GM12864 (cell line): ENCODE data around the gene PTH2.

Source experiments
- DNase-seq: peaks from one replicate; pipeline ENCODE4 v3.0.0-alpha.2; 2011; ENCODE audit warnings: low read depth
- H3K4me3 ChIP-seq: 2 replicates; pipeline ENCODE4 v1.5.1; 2011; ENCODE audit warnings: mild to moderate bottlenecking, low read depth, low read length, control low read depth
- CTCF ChIP-seq: IDR thresholded peaks from 2 replicates; pipeline ENCODE4 v1.5.1; 2011; ENCODE audit warnings: low read depth, mild to moderate bottlenecking, moderate library complexity, low read length, control low read depth, inconsistent platforms; ENCODE audit errors: missing control alignments

The PTH2 gene

GRCh38 chr19:49456326-49456725, 33.1 kb upstream of the PTH2 start:
- H3K4me3 ChIP-seq: no peak overlapping the region
- TF ChIP-seq CTCF: no peak
- no peak for DNase-seq

- no peak for TF ChIP-seq CTCF
- no peak overlapping the region for H3K4me3 ChIP-seq
- no peak for DNase-seq
These were observed 32.5 kb upstream of the PTH2 start for GRCh38 chr19:49455773-49456172.

GRCh38 chr19:49453757-49454240, 30.6 kb upstream of the PTH2 start:
- TF ChIP-seq CTCF: no peak
- no peak for DNase-seq
- peak overlapping the region; percentile 83 for H3K4me3 ChIP-seq

- peak within 1 kb of the TSS; percentile 83 for H3K4me3 ChIP-seq
- TF ChIP-seq CTCF: no peak
- DNase-seq: peak; percentile 93
These were observed 29.9 kb upstream of the PTH2 start, which contains the start of gene ALDH16A1 for GRCh38 chr19:49453013-49453756. Gene ALDH16A1 (plus strand): TSS chr19:49453225. CDS start chr19:49453332, 107 bp downstream.

GRCh38 chr19:49451430-49452181, 28.4 kb upstream of the PTH2 start, which contains the start of gene PIH1D1:
Gene PIH1D1 (minus strand): TSS chr19:49451814. CDS start chr19:49451574, 240 bp downstream.
- peak within 1 kb of the TSS; percentile 98 for H3K4me3 ChIP-seq
- TF ChIP-seq CTCF: no peak
- DNase-seq: peak; percentile 99

- no peak for TF ChIP-seq CTCF
- peak overlapping the region; percentile 98 for H3K4me3 ChIP-seq
- no peak for DNase-seq
These were observed 27.2 kb upstream of the PTH2 start for GRCh38 chr19:49450405-49450804.
